Choroid plexus epithelial cell (primary cell): ENCODE data around the gene MCCC2.

ENCODE experiments used
- DNase-seq: peaks from one replicate; pipeline ENCODE4 v3.0.0-alpha.2; 2010; ENCODE audit warnings: low read depth
- H3K4me3 ChIP-seq: 2 replicates; pipeline ENCODE4 v1.5.1; 2011; ENCODE audit warnings: low read depth, mild to moderate bottlenecking, control low read depth, low read length, moderate library complexity
- CTCF ChIP-seq: conservative IDR thresholded peaks from 2 replicates; pipeline ENCODE4 v1.5.1; 2011; ENCODE audit warnings: low read depth, mild to moderate bottlenecking, control low read depth, inconsistent platforms, low read length, moderate library complexity

Gene MCCC2

GRCh38 chr5:71695595-71695994 is 108.5 kb downstream of the MCCC2 start:
- DNase-seq, result peak; percentile 72
- H3K4me3 ChIP-seq, result no peak overlapping the region
- no peak for TF ChIP-seq CTCF

GRCh38 chr5:71697967-71698366 is 110.8 kb downstream of the MCCC2 start:
- peak; percentile 46 for TF ChIP-seq CTCF
- no peak for DNase-seq
- H3K4me3 ChIP-seq, result no peak overlapping the region

GRCh38 chr5:71699233-71699632 is 112.1 kb downstream of the MCCC2 start:
- no peak for DNase-seq
- no peak overlapping the region for H3K4me3 ChIP-seq
- no peak for TF ChIP-seq CTCF

GRCh38 chr5:71699751-71700150 is 112.6 kb downstream of the MCCC2 start:
- no peak overlapping the region for H3K4me3 ChIP-seq
- DNase-seq, result no peak
- TF ChIP-seq CTCF, result no peak

- no peak for TF ChIP-seq CTCF
- H3K4me3 ChIP-seq, result no peak overlapping the region
- DNase-seq, result no peak
These were observed 113.7 kb downstream of the MCCC2 start for GRCh38 chr5:71700803-71701202.

GRCh38 chr5:71701407-71701806 is 114.3 kb downstream of the MCCC2 start:
- TF ChIP-seq CTCF, result no peak
- no peak overlapping the region for H3K4me3 ChIP-seq
- DNase-seq, result no peak

- TF ChIP-seq CTCF, result no peak
- no peak for DNase-seq
- no peak overlapping the region for H3K4me3 ChIP-seq
These were observed 116.8 kb downstream of the MCCC2 start for GRCh38 chr5:71703941-71704340.
